Measurements from ENCODE around the gene MMRN2.
"Not testable (repeated sequence)": the region's sequence is repeated elsewhere in the genome, so short reads cannot be mapped to it uniquely, and the experiment has no call there.

Gene MMRN2

GRCh38 chr10:86956195-86956847 lies 1.1 kb downstream of the MMRN2 start:
- DNase-seq (ENCODE audit: low read depth, low spot score) = no peak

DNA sequence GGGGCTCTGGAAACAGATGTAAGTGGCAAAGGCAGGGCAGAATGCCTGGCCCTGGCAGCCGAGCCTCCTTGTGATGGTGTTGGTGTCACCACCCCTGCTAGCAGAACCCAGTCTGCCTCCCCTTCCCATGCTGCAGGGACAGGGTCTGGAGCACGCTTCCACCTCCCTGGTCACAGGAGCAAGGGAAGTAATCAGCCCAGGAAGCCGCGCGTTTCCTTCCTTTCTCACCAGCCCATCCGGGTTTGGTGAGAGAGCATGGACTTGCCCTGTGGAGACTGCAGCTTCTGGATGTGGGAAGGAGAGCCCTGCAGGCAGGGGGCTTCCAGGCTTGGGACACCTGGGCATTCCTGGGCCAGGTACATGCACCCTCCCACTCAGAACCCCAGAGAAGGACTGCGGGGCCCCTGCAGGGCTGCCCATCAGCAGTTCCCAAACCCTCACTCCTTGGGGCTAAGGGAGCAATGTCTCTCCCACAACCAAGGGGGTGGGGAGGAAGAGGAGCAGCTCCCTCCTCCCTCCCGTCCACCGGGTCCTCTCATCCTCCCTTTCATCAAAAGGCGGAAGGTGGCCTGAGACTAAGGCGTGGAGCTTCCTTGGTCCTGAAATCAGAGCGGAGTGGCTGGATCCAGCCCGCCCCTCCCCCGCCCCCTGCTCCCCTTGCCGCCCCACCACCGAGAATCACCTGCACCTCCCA lies 1.8 kb downstream of the MMRN2 start:
- no peak for DNase-seq (ENCODE audit: low read depth, low spot score)

- no peak for DNase-seq (ENCODE audit: low read depth, low spot score)
Observed at GRCh38 chr10:86954681-86955500, 2.5 kb downstream of the MMRN2 start.

DNA sequence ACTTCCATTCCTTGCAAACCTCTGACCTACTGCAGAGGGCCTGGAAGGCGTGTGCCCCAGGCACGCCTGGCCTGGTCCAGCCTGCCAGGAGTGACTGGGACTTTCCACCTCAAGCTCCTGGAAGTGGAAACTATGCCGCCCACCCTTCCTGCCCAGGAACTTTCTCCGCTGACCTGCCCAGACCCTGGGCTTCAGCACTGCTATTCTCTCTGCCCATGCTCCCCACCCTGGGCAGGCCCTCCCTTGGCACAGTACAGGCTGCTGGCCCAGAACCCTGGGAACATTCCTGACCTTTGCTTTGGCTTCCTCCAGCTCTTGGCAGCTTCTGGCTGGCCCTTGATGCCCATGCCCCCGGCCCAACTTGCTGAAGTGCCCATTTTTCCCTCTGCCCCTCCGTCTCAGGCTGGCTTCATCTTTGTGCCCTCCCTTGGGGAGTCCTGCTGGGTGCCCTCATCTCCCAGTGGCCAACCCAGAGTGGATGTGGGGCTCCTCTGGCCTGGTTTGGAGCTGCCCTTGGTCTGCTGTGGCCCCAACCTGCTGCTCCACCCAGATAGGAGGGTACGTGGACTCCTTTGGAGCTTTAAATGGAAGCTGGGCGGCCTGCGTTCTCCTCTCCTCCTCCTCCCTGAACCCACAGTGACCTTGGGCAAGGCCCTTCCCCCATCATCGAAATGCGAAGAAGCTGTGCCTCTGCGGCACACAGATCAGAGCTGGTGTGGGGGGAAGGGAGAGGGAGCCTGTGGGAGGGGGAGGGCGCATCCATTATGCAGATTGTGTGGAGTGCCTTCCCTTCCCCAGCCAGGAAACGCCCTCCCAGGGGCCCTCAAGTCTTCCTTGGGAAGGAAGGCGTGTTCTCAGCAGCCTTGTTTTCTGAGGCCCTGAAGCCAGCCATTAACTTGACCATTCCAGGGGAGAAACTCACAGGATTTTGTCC lies 3.4 kb downstream of the MMRN2 start:
- no peak for DNase-seq (ENCODE audit: low read depth, low spot score)

DNA sequence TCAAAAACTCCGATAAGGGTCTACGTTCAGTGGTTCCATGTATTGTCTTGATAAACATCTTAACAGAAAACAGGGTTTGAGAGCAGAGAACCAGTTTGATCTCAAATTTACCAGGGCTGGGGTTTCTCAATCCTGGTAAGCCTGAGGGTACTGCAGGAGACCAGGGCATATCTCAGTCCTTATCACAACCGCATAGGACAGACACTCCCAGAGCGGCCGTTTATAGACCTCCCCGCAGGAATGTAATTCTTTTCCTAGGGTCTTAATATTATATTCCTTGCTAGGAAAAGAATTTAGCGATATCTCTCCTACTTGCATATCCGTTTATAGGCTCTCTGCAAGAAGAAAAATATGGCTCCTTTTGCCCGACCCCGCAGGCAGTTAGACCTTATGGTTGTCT lies 4.7 kb downstream of the MMRN2 start:
- not testable (repeated sequence) for DNase-seq (ENCODE audit: low read depth, low spot score)

DNA sequence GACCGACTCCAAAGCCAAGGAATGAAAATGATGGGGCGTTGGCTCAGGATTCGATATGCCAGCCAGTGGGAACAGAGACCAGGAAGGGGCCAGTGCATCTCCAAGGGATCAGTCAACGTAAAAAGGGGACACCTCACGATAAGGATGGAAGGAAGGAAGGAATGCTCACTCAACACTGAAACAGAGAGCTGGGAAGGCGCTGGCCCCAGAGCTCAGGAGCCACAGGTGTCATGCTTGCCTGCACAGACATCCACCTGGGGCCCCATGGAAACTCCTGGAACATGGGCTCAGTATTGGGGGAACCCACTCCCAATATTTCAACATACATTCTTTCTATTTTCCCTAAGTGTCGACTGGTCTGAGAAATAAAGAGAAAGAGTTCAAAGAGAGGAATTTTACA lies 5.3 kb downstream of the MMRN2 start:
- DNase-seq (ENCODE audit: low read depth, low spot score) = no peak

- DNase-seq (ENCODE audit: low read depth, low spot score) = no peak
Observed at GRCh38 chr10:86951184-86951761, 6.1 kb downstream of the MMRN2 start.

DNA sequence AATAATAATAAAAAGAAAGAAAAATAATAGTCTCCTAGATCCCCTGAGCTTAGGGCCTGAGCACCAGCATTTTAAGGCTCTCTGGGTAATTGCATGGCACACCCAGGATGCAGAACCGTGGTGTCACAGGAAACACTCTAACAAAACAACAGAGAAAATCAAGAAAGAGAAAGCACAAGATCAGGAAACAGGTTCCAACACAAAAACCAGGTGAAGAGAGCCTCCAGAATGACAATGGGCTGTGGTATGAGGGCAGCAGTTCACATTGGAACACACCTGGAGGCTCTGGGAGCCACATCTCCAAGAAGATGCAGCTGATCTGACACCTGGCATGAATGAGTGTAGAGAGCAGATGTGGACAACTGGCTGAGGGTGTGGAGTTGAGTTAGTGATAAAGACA lies 7.1 kb downstream of the MMRN2 start:
- DNase-seq (ENCODE audit: low read depth, low spot score) = no peak

DNA sequence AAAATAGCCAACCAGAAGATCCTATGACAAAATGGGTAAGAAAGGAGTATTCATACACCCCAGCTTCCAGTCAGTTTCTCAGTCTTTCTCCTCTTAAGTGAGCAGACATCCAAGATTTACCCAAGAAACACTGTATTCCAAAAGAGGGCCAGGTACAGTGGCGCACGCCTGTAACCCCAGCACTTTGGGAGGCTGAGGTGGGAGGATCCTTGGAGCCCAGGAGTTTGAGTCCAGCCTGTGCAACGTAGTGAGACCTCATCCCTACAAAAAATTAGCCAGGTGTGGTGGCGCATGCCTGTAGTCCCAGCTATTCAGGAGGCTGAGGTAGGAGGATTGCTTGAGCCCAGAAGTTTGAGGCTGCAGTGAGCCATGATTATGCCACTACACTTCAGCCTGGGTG lies 9.6 kb downstream of the MMRN2 start:
- DNase-seq (ENCODE audit: low read depth, low spot score) = not testable (repeated sequence)

DNA sequence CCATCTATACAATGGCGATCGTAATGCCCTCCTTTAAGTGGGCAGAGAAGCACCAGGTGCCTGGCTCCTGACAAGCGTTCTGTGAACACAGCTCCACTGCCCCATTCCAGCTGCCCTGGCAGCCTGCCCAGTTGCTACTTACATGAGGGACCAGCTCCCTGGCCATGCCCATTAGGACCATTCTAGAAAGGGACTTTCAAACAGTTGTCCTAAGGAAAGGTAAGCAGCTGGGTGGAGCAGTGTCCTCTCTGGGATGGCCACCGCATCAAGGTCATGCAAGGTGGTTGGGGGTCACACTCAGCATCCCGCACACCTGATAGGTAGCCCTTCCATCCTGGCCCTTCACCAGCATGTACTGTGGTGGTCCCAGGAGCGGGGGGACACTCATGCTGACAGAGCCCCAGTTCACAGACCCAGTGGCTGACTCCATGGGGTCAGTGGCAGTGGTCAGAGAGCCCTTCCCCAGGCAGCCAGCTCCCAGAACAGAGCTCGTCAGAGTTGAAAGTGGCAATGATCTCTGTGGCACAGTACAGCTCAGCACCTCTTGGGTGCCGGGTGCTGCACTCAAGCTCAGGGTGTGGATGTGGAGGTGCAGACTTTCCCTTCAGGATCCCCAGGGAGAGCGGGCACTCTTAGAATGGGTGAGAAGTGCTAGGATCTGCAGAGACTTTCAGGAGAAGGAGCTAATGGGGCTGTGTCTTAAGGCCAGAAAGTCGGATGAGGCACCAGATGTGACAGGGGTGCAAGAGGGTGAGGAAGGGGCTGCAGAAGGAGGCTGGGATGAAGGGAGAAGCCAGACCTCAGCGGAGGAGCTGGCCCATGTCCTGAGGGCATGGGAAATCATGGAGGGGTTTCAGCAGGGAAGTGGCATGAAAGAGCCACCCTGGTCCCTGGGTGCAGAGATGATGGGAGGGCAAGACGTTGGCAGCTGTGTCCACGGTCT lies 10.9 kb downstream of the MMRN2 start:
- no peak for DNase-seq (ENCODE audit: low read depth, low spot score)

- no peak for DNase-seq (ENCODE audit: low read depth, low spot score)
Observed at GRCh38 chr10:86945361-86946212, 11.8 kb downstream of the MMRN2 start.

- DNase-seq (ENCODE audit: low read depth, low spot score) = no peak
Observed at GRCh38 chr10:86944907-86945306, 12.5 kb downstream of the MMRN2 start.

DNA sequence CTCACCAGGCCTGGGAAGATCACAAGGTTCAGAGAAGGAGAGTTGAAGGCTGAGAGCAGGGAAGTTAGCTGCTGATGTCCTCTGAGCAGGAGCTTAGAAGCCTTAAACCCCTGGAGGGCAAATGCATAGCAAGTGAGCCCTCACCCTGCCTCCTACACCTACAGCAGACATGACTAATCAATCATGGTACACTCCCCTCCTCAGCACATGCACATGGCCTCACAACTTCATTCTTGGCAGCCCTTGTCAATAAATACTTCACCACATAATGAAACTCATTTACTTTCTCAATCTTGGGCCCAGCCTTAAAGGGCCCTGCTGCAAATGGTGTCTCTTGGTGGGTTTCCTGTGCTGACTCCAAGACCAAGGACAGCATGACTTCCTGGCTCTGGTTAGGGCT lies 12.9 kb downstream of the MMRN2 start:
- DNase-seq (ENCODE audit: low read depth, low spot score) = no peak

DNA sequence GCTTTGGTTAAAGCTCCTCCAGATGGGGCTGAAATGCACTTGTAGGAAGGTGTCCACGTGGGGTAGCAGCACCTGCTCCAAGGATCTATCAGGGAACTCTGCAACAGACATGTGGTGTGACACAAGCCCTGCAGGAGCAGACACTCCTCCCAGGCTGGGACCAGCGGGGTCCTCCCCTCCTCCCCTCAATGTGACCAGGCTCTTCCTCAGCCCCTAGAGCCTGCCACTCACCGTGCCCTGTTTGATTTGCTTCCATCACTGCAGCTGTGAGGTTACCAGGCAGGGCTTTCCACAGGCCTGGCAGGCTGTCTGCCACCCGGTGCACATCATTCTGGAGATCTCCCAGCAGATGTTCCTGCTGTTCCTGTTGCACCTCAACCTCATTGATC lies 13.4 kb downstream of the MMRN2 start:
- no peak for DNase-seq (ENCODE audit: low read depth, low spot score)

- DNase-seq (ENCODE audit: low read depth, low spot score) = no peak
Observed at GRCh38 chr10:86943316-86944030, 13.9 kb downstream of the MMRN2 start.

DNA sequence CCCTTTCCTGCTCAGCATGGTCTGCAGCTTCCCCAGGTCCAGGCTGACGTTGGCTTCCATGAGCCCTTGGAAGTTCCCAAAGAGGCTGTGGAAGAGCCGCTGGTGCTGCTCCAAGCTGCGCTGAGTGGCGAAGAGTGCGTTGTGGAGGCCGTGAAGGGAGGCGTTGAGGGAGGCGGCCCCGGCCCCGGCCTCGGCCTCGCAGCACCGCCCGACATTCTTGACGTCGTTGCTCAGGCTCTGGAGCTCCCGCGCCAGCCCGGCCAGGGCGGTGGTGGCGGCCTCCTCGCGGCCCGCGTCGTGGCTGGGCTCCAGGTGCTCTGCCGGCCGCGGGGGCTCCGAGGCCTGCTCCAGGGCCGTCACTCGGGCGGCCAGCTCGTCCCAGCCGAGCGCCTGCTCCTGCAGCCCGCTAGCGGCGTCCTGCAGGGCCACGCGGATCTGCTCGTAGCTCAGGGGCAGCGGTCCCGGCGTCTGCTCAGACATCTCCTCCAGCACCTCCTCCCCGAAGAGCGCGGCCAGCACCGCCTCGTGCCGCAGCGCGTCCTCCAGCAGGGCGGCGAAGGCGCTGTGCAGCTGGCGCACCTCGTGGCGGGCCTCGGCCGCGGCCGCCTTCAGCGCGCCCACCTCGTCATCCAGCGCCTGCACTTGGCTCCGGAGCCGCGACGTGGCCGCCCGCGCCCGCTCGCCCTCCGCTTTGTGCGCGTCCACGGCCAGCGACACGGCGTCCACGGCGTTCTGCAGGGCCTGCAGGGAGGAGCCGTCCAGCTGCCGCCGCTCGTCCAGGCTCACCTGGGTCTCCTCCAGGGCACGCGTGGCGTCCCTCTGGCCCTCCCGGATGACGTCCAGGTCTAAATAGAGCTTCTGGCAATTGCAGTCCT lies 14.7 kb downstream of the MMRN2 start:
- DNase-seq (ENCODE audit: low read depth, low spot score) = no peak

DNA sequence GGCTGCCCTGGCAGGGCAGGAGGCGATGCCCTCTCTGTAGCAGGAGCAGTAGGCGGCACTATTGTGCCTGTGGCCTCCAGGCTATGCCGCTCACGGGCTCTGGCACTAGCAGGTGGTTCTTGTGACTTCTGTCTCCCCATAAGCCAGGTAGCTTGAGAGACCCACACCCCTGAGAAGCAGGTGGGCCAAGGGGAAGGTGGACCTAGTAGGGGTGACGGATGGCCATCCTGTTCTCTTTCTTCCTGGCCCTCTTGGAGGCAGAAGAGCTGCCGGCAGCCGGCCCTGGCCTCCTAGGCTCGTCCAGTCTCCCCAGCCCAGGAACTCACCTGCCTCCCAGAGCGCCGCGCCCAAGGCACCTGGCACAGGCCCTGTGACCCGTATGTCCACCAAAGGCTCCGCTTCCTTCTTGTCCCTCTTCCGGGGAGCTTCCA lies 15.4 kb downstream of the MMRN2 start:
- no peak for DNase-seq (ENCODE audit: low read depth, low spot score)
